ENCODE results near the gene PCDHA3. TPM values are rescaled to one million over a fixed set of nuclear protein-coding genes. Genes with fewer than 3 reads are reported as not detected.
"Not testable (repeated sequence)": the region's sequence is repeated elsewhere in the genome, so short reads cannot be mapped to it uniquely, and the experiment has no call there.

Gene PCDHA3
- total RNA-seq, 1 donor from 2014 or later = 0.25 TPM

DNA sequence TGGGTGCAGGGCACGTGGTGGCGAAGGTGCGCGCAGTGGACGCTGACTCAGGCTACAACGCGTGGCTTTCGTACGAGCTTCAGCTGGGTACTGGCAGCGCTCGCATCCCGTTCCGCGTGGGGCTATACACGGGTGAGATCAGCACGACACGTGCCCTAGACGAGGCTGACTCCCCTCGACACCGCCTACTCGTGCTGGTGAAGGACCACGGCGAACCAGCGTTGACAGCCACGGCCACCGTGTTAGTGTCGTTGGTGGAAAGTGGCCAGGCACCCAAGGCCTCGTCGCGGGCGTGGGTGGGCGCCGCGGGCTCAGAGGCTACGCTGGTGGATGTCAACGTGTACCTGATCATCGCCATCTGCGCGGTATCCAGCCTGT lies 4.2 kb upstream of the PCDHA3 start:
- no peak overlapping the region for H3K4me3 ChIP-seq (ENCODE audit: low read depth, low read length)
- TF ChIP-seq, protein P1, sequence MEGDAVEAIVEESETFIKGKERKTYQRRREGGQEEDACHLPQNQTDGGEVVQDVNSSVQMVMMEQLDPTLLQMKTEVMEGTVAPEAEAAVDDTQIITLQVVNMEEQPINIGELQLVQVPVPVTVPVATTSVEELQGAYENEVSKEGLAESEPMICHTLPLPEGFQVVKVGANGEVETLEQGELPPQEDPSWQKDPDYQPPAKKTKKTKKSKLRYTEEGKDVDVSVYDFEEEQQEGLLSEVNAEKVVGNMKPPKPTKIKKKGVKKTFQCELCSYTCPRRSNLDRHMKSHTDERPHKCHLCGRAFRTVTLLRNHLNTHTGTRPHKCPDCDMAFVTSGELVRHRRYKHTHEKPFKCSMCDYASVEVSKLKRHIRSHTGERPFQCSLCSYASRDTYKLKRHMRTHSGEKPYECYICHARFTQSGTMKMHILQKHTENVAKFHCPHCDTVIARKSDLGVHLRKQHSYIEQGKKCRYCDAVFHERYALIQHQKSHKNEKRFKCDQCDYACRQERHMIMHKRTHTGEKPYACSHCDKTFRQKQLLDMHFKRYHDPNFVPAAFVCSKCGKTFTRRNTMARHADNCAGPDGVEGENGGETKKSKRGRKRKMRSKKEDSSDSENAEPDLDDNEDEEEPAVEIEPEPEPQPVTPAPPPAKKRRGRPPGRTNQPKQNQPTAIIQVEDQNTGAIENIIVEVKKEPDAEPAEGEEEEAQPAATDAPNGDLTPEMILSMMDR (IDR thresholded peaks at IDR 0.05; ENCODE audit: insufficient read depth, low read length, poor library complexity, severe bottlenecking) = no peak
- no peaks in the 10 kb centered on the region for H3K36me3 ChIP-seq (ENCODE audit: control insufficient read depth, insufficient read depth, low read length)
- DNase-seq (ENCODE audit: low read depth) = no peak
- no peaks in the 10 kb centered on the region for H3K27me3 ChIP-seq (ENCODE audit: control insufficient read depth, insufficient read depth, low read length)

DNA sequence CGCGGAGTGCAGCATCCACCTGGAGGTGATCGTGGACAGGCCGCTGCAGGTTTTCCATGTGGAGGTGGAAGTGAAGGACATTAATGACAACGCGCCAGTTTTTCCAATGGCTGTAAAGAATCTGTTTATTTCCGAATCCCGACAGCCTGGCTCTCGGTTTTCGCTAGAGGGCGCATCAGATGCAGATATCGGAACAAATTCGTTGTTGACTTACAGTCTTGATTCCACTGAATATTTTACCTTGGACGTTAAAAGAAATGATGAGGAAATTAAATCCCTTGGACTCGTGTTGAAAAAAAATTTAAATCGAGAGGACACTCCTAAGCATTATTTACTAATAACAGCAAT lies 611 bp downstream of the PCDHA3 start:
- TF ChIP-seq, protein P1 (IDR thresholded peaks at IDR 0.05; ENCODE audit: insufficient read depth, low read length, poor library complexity, severe bottlenecking) = peak; percentile 16
- no peak for DNase-seq (ENCODE audit: low read depth)
- Histone ChIP-seq H3K4me3 (ENCODE audit: low read depth, low read length) (no peak overlapping the region), H3K36me3 (ENCODE audit: control insufficient read depth, insufficient read depth, low read length) (no peaks in the 10 kb centered on the region), H3K27me3 (ENCODE audit: control insufficient read depth, insufficient read depth, low read length) (no peaks in the 10 kb centered on the region)

DNA sequence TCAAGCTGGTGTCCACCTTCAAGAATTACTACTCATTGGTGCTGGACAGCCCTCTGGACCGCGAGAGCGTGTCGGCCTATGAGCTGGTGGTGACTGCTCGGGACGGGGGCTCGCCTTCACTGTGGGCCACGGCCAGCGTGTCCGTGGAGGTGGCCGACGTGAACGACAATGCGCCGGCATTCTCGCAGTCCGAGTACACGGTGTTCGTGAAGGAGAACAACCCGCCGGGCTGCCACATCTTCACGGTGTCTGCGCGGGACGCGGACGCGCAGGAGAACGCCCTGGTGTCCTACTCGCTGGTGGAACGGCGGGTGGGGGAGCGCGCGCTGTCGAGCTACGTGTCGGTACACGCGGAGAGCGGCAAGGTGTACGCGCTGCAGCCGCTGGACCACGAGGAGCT lies 1.5 kb downstream of the PCDHA3 start:
- not testable (repeated sequence) for H3K4me3 ChIP-seq (ENCODE audit: low read depth, low read length); DNase-seq (ENCODE audit: low read depth); H3K27me3 ChIP-seq (ENCODE audit: control insufficient read depth, insufficient read depth, low read length); H3K36me3 ChIP-seq (ENCODE audit: control insufficient read depth, insufficient read depth, low read length)

- Histone ChIP-seq H3K4me3 (ENCODE audit: low read depth, low read length) (no peak overlapping the region), H3K36me3 (ENCODE audit: control insufficient read depth, insufficient read depth, low read length) (no peaks in the 10 kb centered on the region)
- TF ChIP-seq, protein P1 (IDR thresholded peaks at IDR 0.05; ENCODE audit: insufficient read depth, low read length, poor library complexity, severe bottlenecking) = no peak
Observed at GRCh38 chr5:140802781-140803271, 2.0 kb downstream of the PCDHA3 start.

DNA sequence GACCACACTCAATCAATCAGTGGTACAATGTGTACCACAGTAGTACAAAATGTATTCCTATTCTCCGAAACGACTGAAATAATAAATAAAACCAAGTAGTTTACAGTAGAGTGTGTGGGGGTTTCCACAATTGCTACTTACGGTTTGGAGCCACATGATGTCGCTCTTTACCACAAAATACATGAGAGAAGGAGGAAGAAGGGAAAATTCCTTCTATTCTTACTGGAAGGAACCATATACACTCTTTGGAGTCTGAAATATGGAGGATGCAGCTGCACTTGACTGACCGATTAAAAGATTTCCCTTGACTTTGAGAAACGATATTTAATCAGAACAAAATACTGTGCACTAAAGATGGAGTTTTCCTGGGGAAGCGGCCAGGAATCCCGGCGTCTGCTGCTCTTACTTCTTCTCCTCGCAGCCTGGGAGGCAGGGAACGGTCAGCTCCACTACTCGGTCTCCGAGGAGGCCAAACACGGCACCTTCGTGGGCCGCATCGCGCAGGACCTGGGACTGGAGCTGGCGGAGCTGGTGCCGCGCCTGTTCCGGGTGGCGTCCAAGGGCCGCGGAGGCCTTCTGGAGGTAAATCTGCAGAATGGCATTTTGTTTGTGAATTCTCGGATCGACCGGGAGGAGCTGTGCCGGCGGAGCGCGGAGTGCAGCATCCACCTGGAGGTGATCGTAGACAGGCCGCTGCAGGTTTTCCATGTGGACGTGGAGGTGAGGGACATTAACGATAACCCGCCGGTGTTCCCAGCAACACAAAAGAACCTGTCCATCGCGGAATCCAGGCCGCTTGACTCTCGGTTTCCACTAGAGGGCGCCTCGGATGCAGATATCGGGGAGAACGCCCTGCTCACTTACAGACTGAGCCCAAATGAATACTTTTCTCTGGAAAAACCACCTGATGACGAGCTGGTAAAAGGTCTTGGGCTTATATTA lies 6.2 kb downstream of the PCDHA3 start, which contains the start of gene PCDHA4:
Gene PCDHA4, plus strand, starts transcription at position 235 of the 942 bp plus-strand sequence.
- H3K36me3 ChIP-seq (ENCODE audit: control insufficient read depth, insufficient read depth, low read length) = no peaks in the 10 kb centered on the region
- no peak for DNase-seq (ENCODE audit: low read depth)
- TF ChIP-seq, protein P1 (IDR thresholded peaks at IDR 0.05; ENCODE audit: insufficient read depth, low read length, poor library complexity, severe bottlenecking) = peak; percentile 24
- H3K27me3 ChIP-seq (ENCODE audit: control insufficient read depth, insufficient read depth, low read length) = no peaks in the 10 kb centered on the region
- H3K4me3 ChIP-seq (ENCODE audit: low read depth, low read length) = peak within 1 kb of the TSS; percentile 11

More at GRCh38 chr5:140802781-140803271, 2.0 kb downstream of the PCDHA3 start:
- H3K27me3 ChIP-seq (ENCODE audit: control insufficient read depth, insufficient read depth, low read length) = no peaks in the 10 kb centered on the region
- DNase-seq (ENCODE audit: low read depth) = no peak

DNA sequence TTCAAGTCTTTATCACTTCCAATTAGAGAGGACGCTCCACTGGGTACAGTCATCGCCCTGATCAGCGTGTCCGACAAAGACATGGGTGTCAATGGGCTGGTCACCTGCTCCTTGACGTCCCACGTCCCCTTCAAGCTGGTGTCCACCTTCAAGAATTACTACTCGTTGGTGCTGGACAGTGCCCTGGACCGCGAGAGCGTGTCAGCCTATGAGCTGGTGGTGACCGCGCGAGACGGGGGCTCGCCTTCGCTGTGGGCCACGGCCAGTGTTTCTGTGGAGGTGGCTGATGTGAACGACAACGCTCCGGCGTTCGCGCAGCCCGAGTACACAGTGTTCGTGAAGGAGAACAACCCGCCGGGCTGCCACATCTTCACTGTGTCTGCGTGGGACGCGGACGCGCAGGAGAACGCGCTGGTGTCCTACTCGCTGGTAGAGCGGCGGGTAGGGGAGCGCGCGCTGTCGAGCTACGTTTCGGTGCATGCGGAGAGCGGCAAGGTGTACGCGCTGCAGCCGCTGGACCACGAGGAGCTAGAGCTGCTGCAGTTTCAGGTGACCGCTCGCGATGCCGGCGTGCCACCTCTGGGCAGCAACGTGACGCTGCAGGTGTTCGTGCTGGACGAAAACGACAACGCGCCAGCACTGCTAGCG lies 7.5 kb downstream of the PCDHA3 start:
- H3K27me3 ChIP-seq (ENCODE audit: control insufficient read depth, insufficient read depth, low read length); H3K36me3 ChIP-seq (ENCODE audit: control insufficient read depth, insufficient read depth, low read length); H3K4me3 ChIP-seq (ENCODE audit: low read depth, low read length); DNase-seq (ENCODE audit: low read depth): not testable (repeated sequence)
